PFSK-1 (cell line): Measurements from ENCODE around the gene KCNIP1.

Experiments
- FOXP2 ChIP-seq: optimal IDR thresholded peaks from 2 replicates; pipeline ENCODE3; 2011; ENCODE audit warnings: borderline replicate concordance, control low read depth, inconsistent platforms; ENCODE audit not compliant: insufficient read depth; ENCODE audit errors: extremely low read length, extremely low read depth
- POLR2AphosphoS5 ChIP-seq: IDR thresholded peaks from 2 replicates; pipeline ENCODE4 v1.6.1; 2012; ENCODE audit warnings: low read depth, mild to moderate bottlenecking, control low read depth, low read length, moderate library complexity
- REST ChIP-seq, 2 experiments: IDR thresholded peaks; 2 replicates each; pipeline versions ENCODE4 v1.6.1 to v1.8.0; 2011 to 2012; ENCODE audit warnings: low read depth in 2 of 2, low read length in 2 of 2, control low read depth in 1 of 2, inconsistent platforms in 1 of 2, mild to moderate bottlenecking in 1 of 2, moderate library complexity in 1 of 2; ENCODE audit not compliant: insufficient read depth in 1 of 2
- SIN3A ChIP-seq: IDR thresholded peaks from 2 replicates; pipeline ENCODE4 v1.6.1; 2012; ENCODE audit warnings: mild to moderate bottlenecking, low read length, moderate library complexity, borderline replicate concordance; ENCODE audit not compliant: insufficient read depth
- TAF1 ChIP-seq: IDR thresholded peaks from 2 replicates; pipeline ENCODE4 v1.6.1; 2012; ENCODE audit warnings: low read length, control low read depth, borderline replicate concordance; ENCODE audit not compliant: insufficient read depth

KCNIP1 gene

GRCh38 chr5:170738840-170739239 lies 235.0 kb downstream of the KCNIP1 start:
- TF ChIP-seq REST (IDR thresholded peaks at IDR 0.05; ENCODE audit: insufficient read depth in 1 of 2, low read depth in 2 of 2, low read length in 2 of 2) (no peak), SIN3A (no peak), TAF1 (no peak), FOXP2 (no peak), POLR2AphosphoS5 (no peak)

GRCh38 chr5:170739446-170739845 lies 235.6 kb downstream of the KCNIP1 start:
- TF ChIP-seq TAF1, result no peak
- no peak for TF ChIP-seq FOXP2
- no peak for TF ChIP-seq SIN3A
- no peak for TF ChIP-seq REST (IDR thresholded peaks at IDR 0.05; ENCODE audit: insufficient read depth in 1 of 2, low read depth in 2 of 2, low read length in 2 of 2)
- TF ChIP-seq POLR2AphosphoS5, result no peak

- TF ChIP-seq POLR2AphosphoS5, result no peak
- TF ChIP-seq REST (IDR thresholded peaks at IDR 0.05; ENCODE audit: insufficient read depth in 1 of 2, low read depth in 2 of 2, low read length in 2 of 2), result no peak
- no peak for TF ChIP-seq TAF1
- no peak for TF ChIP-seq FOXP2
- TF ChIP-seq SIN3A, result no peak
These were observed 236.9 kb downstream of the KCNIP1 start for GRCh38 chr5:170740551-170741205.

GRCh38 chr5:170741801-170742200 lies 238.0 kb downstream of the KCNIP1 start:
- no peak for TF ChIP-seq FOXP2
- no peak for TF ChIP-seq SIN3A
- TF ChIP-seq REST (IDR thresholded peaks at IDR 0.05; ENCODE audit: insufficient read depth in 1 of 2, low read depth in 2 of 2, low read length in 2 of 2), result no peak
- no peak for TF ChIP-seq POLR2AphosphoS5
- TF ChIP-seq TAF1, result no peak
